KOPT-K1 (cell line): Measurements from ENCODE around the gene HHAT.

Experiments used
- H3K27ac ChIP-seq: fragments of 200-600 bp; sonication (generic); 2 replicates; pipeline ENCODE4 v1.5.1; 2016; ENCODE audit warnings: antibody characterized with exemption, mild to moderate bottlenecking, low read depth, low read length; ENCODE audit not compliant: poor library complexity, severe bottlenecking
- H3K36me3 ChIP-seq: fragments of 200-600 bp; sonication (generic); 2 replicates; pipeline ENCODE4 v1.5.1; 2017; ENCODE audit warnings: antibody characterized with exemption, mild to moderate bottlenecking, low read length, moderate library complexity; ENCODE audit not compliant: insufficient read depth
- H3K9me3 ChIP-seq: fragments of 200-600 bp; sonication (generic); 2 replicates; pipeline ENCODE4 v1.5.1; 2017; ENCODE audit warnings: antibody characterized with exemption, low read length, mild to moderate bottlenecking; ENCODE audit not compliant: insufficient read depth, poor library complexity, severe bottlenecking

HHAT gene

DNA sequence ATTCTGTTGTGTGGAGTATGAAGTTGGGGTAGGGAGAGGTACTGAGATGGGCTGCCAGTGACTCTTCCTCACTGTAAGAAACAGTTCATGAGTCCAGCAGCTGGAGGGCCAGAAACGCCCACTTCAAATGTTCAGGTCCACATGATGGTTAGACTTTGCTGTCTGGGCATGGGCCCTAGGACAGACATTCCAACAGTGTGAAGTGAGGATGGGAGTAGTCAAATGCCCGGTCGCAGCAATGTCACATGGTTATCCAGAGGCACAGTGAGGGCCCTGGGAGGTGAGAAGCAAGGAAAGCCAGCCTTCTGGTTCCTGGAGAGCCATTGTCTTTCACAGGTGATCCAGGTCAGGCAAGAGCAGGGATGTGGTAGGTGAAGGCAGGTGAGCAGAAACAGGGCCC lies 304.4 kb downstream of the HHAT start:
- Histone ChIP-seq H3K36me3 (no peaks in the 10 kb centered on the region), H3K27ac (no peak overlapping the region)

DNA sequence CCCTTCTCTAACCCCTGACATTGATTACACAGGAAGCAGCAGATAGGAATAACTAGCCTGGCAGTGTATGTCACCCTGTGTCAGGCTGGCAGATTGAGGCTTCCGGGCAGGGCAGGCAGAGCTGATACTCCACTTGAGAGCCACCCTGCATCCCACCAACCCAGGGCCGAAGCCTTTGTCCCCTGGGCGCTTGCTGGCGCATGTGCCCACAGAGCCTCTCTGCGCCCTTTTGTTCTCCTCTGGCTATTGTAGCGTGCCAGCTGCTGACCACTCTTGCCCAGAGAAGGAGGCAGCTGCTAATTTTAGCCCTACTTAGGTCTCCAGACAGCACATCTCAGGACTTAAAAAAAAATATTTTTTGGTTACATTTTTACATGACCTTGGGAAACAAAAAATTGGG lies 304.9 kb downstream of the HHAT start:
- Histone ChIP-seq H3K27ac (no peak overlapping the region), H3K9me3 (no peaks in the 10 kb centered on the region), H3K36me3 (no peaks in the 10 kb centered on the region)

More for the DNA sequence above, 304.4 kb downstream of the HHAT start:
- no peaks in the 10 kb centered on the region for H3K9me3 ChIP-seq

DNA sequence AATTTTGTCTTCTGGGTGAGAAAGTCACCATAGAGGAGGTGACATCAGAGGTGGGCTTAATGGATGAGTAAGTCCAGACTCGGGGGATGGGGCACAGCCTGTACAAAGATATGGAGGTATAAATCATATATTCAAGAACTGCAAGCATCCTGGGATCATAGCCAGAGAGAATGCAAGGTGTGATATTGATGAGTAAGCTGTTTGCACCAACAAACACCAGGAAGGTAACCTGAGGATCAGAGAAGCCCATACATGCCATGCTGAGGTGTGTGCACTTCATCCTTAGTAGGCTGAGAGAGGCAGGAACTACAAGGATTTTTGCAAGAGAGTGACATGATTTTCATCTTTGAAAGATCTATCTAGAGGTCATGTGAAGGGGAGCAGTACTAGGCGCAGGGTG lies 306.4 kb downstream of the HHAT start:
- Histone ChIP-seq H3K27ac (no peak overlapping the region), H3K9me3 (no peaks in the 10 kb centered on the region)

GRCh38 chr1:210641582-210641981 lies 312.9 kb downstream of the HHAT start:
- H3K36me3 ChIP-seq = no peaks in the 10 kb centered on the region
- no peak overlapping the region for H3K27ac ChIP-seq
- H3K9me3 ChIP-seq = no peaks in the 10 kb centered on the region

More for the DNA sequence above, 306.4 kb downstream of the HHAT start:
- no peaks in the 10 kb centered on the region for H3K36me3 ChIP-seq

DNA sequence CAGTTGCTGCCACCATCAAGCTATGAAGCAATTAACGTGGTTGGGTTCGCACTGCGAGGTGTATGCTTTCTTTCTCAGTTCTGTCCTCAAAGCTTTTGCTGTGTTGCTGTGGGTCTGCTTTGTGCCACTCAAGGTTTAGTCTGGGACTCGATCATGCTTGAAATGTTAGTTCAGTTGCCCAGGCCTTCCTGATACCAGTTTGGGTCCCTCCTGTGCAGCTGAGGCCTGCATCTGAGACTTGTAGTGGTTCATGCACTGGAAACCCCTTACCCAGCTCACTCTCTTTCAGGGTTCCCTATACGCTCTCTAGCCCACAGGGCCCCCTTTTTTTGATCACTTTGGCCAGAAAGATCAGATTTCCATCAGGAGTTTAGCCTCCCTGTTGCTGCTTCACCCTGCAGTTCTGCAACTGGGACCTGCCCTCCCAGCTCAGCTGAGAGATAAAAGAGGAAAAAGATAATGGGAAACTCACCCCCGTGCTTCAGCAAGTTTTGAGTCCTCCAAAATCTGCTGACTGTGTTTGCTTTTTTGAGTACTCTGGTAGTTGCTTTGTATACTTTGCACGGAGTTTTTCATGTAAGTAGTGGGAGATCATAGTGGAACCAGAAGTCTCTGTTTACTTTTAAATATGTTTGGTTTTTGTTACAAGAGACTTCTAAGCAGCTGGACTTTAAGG lies 317.0 kb downstream of the HHAT start:
- H3K36me3 ChIP-seq = no peaks in the 10 kb centered on the region
- no peak overlapping the region for H3K27ac ChIP-seq
- H3K9me3 ChIP-seq = no peaks in the 10 kb centered on the region

DNA sequence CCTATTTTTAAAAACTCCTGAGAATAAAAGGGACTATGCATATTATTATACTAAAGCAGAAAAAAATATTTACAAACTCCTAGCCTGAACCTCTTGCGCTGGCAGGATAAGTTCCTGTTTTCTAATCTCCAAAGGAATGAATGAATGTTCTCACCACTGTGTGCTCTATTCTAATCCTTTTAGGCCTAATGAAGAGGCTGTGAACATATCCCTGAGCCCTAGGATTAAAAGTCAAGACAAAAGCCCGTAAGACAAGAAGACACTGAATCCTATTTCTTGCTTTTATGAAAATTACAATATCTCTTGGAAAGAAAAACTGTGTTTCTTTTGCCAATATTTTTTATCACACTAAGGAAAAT lies 317.5 kb downstream of the HHAT start:
- Histone ChIP-seq H3K9me3 (no peaks in the 10 kb centered on the region), H3K27ac (no peak overlapping the region), H3K36me3 (no peaks in the 10 kb centered on the region)

DNA sequence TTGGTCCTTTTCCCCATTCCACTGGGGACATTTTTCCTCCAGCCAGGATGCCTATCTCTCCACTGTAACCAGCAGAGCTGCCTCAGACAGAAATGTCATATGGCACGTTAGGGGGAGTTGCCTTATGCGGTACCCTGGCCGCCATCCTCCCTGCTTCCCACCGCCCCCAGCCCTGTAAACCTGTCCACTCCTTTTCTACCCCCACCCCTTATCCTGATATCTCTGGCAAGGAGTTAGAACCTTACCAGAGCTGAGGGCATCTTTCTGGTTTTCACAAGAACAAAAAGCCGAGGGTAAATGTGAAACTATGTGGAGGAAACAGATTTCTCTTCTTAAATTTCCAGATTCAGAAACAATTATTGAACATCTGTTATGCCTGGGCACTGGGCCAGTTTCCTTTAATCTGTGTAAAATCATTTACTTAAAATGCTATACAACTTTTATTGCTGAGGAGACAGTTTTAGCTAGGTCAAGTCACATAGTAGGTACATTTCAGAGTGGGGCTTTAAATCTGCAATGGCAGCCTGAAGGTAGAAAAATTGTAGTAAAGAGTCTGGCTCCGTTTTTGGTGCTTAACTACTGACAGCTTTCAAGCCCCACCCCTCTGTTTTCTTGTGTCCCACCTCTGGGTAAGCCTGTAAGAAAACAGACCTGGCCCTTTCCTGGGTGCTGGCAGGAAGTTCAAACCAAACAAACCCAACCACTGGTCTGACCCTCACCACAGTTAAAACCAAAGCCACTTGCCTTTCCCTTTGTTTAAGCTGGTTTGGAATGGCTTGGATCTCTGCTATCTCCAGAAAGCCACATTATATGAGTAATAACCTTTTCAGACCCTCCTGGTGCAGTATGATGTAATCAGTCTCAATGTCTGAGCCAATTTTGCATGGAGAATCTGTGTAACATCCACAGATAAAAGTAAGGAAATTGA lies 319.0 kb downstream of the HHAT start:
- Histone ChIP-seq H3K27ac (no peak overlapping the region), H3K36me3 (no peaks in the 10 kb centered on the region), H3K9me3 (no peaks in the 10 kb centered on the region)

GRCh38 chr1:210648588-210649269 lies 320.0 kb downstream of the HHAT start:
- no peak overlapping the region for H3K27ac ChIP-seq
- peaks cover 2% of the 10 kb centered on the region for H3K9me3 ChIP-seq
- H3K36me3 ChIP-seq = no peaks in the 10 kb centered on the region

DNA sequence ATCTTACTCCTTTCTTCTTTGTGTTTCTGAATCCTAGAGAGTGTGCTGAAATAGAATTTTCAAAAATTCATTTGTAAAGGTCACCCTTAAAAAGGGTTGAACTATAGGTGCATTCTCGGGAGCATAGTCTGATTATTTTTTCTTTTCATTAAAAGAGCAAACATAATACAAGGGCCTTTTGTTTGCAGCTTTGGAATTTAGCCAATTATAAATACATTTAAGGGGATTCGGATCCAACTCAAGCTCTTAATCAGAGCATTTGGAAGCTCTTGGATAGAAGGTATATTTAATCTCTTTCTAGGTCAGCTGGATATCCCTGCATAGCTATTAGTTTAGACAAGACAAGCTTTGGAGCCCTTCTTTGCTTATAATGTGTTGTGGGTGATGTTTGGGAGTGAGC lies 321.7 kb downstream of the HHAT start:
- Histone ChIP-seq H3K36me3 (no peaks in the 10 kb centered on the region), H3K27ac (no peak overlapping the region), H3K9me3 (peaks cover 4% of the 10 kb centered on the region)

GRCh38 chr1:210652329-210652954 lies 323.7 kb downstream of the HHAT start:
- Histone ChIP-seq H3K27ac (no peak overlapping the region), H3K36me3 (no peaks in the 10 kb centered on the region)

GRCh38 chr1:210653771-210654170 lies 325.1 kb downstream of the HHAT start:
- no peak overlapping the region for H3K27ac ChIP-seq
- no peaks in the 10 kb centered on the region for H3K36me3 ChIP-seq
- peaks cover 4% of the 10 kb centered on the region for H3K9me3 ChIP-seq

More at GRCh38 chr1:210652329-210652954, 323.7 kb downstream of the HHAT start:
- H3K9me3 ChIP-seq = peaks cover 4% of the 10 kb centered on the region

DNA sequence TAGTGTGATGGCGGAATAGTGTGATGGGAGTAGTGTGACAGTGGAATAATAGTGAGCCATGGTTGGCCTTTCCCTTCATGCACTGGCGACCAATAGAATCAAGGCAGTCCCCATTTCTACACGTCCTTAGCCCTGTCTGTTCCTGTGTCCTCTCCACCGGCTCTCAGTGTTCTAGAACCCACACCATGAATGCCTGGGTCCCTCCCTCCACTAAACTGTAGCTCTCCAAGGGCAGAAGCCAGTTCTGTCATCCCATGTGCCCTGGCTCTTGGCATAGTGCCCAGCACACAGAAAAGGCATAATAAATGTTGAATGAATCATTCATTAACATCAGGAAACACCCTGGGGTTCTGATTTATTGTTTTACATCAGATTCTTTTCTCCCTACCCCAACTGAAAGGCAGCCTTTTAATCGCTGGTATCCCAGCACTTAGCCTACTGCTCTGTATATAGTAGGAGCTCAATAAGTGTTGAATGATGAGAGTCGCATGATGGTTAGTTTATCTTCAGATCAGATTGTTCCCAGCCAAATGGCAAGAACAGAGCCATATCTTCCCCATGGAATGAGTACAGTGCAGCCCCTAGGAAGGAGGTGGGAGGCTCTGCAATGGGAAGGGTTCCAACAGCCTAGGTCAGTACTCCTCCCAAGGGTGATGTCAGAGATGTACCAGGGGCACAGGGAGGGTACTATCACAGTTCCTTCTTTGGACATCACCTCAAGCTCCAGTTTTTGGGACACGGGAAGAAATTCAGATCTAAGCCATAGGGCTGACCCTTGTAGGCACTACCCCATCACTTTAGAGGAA lies 325.7 kb downstream of the HHAT start:
- H3K36me3 ChIP-seq = no peaks in the 10 kb centered on the region
- H3K9me3 ChIP-seq = peaks cover 4% of the 10 kb centered on the region
- H3K27ac ChIP-seq = no peak overlapping the region

- H3K36me3 ChIP-seq = no peaks in the 10 kb centered on the region
- no peak overlapping the region for H3K27ac ChIP-seq
- H3K9me3 ChIP-seq = peaks cover 4% of the 10 kb centered on the region
Observed at GRCh38 chr1:210655511-210655910, 326.8 kb downstream of the HHAT start.

GRCh38 chr1:210657806-210658205 lies 329.1 kb downstream of the HHAT start:
- Histone ChIP-seq H3K9me3 (peaks cover 4% of the 10 kb centered on the region), H3K27ac (no peak overlapping the region), H3K36me3 (no peaks in the 10 kb centered on the region)
